Neuronal stem cell (in vitro differentiated cells): Measurements from ENCODE around the gene RPGRIP1L.

Source experiments
- DNase-seq: peaks from one replicate; pipeline ENCODE4 v3.0.0-alpha.2; 2013; ENCODE audit warnings: low spot score
- H2AFZ ChIP-seq: one replicate; pipeline ENCODE4 v1.6.1; 2013; ENCODE audit warnings: mild to moderate bottlenecking, low read length, inconsistent platforms
- H2AK5ac ChIP-seq: 2 replicates; pipeline ENCODE4 v1.6.1; 2013; ENCODE audit warnings: low read depth, mild to moderate bottlenecking, inconsistent platforms, low read length, moderate library complexity, mixed read lengths
- H2BK120ac ChIP-seq: 2 replicates; pipeline ENCODE4 v1.6.1; 2013; ENCODE audit warnings: low read depth, mild to moderate bottlenecking, inconsistent platforms, low read length, moderate library complexity, mixed read lengths
- H2BK12ac ChIP-seq: one replicate; pipeline ENCODE4 v1.6.1; 2013; ENCODE audit warnings: low read length, inconsistent platforms
- H2BK15ac ChIP-seq: 2 replicates; pipeline ENCODE4 v1.6.1; 2013; ENCODE audit warnings: mild to moderate bottlenecking, low read length, inconsistent platforms, mixed read lengths
- H2BK5ac ChIP-seq: one replicate; pipeline ENCODE4 v1.6.1; 2013; ENCODE audit warnings: inconsistent platforms, mild to moderate bottlenecking, low read length, moderate library complexity
- H3K14ac ChIP-seq: one replicate; pipeline ENCODE4 v1.6.1; 2013; ENCODE audit warnings: low read length, inconsistent platforms
- H3K18ac ChIP-seq: 2 replicates; pipeline ENCODE4 v1.6.1; 2013; ENCODE audit warnings: low read length, inconsistent platforms
- H3K23ac ChIP-seq: 2 replicates; pipeline ENCODE4 v1.6.1; 2013; ENCODE audit warnings: low read depth, mild to moderate bottlenecking, mixed read lengths, low read length, inconsistent platforms; ENCODE audit not compliant: poor library complexity
- H3K27ac ChIP-seq: replicated peaks from 3 replicates; pipeline ENCODE4 v1.5.1; 2013; ENCODE audit warnings: low read length, inconsistent platforms
- H3K27me3 ChIP-seq, 3 experiments: 2 replicates each; pipeline ENCODE4 v1.6.1; 2013; ENCODE audit warnings: low read length in 3 of 3, mild to moderate bottlenecking in 2 of 3, inconsistent platforms in 1 of 3, low read depth in 1 of 3, mixed read lengths in 1 of 3, moderate library complexity in 1 of 3; ENCODE audit not compliant: control insufficient read depth in 3 of 3, insufficient read depth in 3 of 3
- H3K36me3 ChIP-seq, 2 donors: replicated peaks in 1 of 2; 2 replicates each; pipeline ENCODE4 v1.6.1; 2013; ENCODE audit warnings: low read length in 2 of 2; ENCODE audit not compliant: control insufficient read depth in 2 of 2, insufficient read depth in 2 of 2
- H3K4ac ChIP-seq: 2 replicates; pipeline ENCODE4 v1.6.1; 2013; ENCODE audit warnings: inconsistent platforms, mild to moderate bottlenecking, low read length, moderate library complexity
- H3K4me1 ChIP-seq, 2 donors: 1 replicate in 1 of 2; 2 replicates in 1 of 2; pipeline ENCODE4 v1.6.1; 2013; ENCODE audit warnings: low read length in 2 of 2, low read depth in 1 of 2; ENCODE audit not compliant: control insufficient read depth in 2 of 2, insufficient read depth in 1 of 2
- H3K4me2 ChIP-seq: one replicate; pipeline ENCODE4 v1.6.1; 2013; ENCODE audit warnings: mild to moderate bottlenecking, low read length, inconsistent platforms; ENCODE audit not compliant: insufficient read depth, poor library complexity, severe bottlenecking
- H3K4me3 ChIP-seq, 2 donors: 2 replicates each; pipeline ENCODE4 v1.5.1; 2013; ENCODE audit warnings: low read length in 2 of 2, mild to moderate bottlenecking in 2 of 2, inconsistent platforms in 1 of 2, moderate library complexity in 1 of 2
- H3K79me1 ChIP-seq: one replicate; pipeline ENCODE4 v1.6.1; 2013; ENCODE audit warnings: low read depth, mild to moderate bottlenecking, inconsistent platforms, low read length, moderate library complexity
- H3K9ac ChIP-seq: one replicate; pipeline ENCODE4 v1.6.1; 2013; ENCODE audit warnings: mild to moderate bottlenecking, low read depth, low read length, inconsistent platforms; ENCODE audit not compliant: poor library complexity
- H3K9me3 ChIP-seq, 2 donors: replicated peaks in 1 of 2; 2 replicates each; pipeline versions ENCODE3 to v1.6.1; 2013; ENCODE audit warnings: low read length in 2 of 2, mild to moderate bottlenecking in 2 of 2, inconsistent platforms in 1 of 2, low read depth in 1 of 2, mixed read lengths in 1 of 2, moderate library complexity in 1 of 2; ENCODE audit not compliant: control insufficient read depth in 2 of 2, insufficient read depth in 1 of 2
- H4K8ac ChIP-seq: one replicate; pipeline ENCODE4 v1.6.1; 2013; ENCODE audit warnings: low read depth, mild to moderate bottlenecking, inconsistent platforms, low read length, moderate library complexity
- H4K91ac ChIP-seq: one replicate; pipeline ENCODE4 v1.6.1; 2013; ENCODE audit warnings: low read length, low read depth, mild to moderate bottlenecking, inconsistent platforms; ENCODE audit not compliant: poor library complexity
- WGBS, 2 donors: extraction: QIAGEN DNeasy Blood & Tissue Kit; methylation state at CpG; one replicate each; pipeline ENCODE4 v1.1.7; 2013; ENCODE audit warnings: missing lambda C conversion rate in 2 of 2, mixed read lengths in 1 of 2; ENCODE audit not compliant: insufficient read length in 2 of 2, insufficient replicate concordance in 1 of 2; ENCODE audit errors: extremely low coverage in 2 of 2; 5-methylcytosine and 5-hydroxymethylcytosine counted together

Gene RPGRIP1L

DNA sequence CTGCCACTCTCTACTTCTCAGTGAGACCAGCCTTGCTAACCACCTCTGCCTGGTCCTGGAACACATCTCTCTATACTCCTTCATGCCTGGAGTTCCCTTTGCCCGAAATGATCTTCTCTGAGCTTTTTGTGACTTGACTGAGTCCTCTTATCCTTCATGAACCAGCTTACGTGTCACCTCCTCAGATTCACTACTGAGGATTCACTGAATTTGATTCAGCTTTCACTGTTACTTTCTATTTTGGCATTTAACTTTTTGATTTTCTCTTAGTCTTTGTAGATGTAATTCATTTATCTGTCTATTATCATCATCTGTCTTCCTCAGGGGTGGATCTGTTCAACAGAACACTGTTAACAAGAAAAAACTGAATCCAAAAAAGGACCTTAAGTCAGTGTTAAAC lies 95.6 kb downstream of the RPGRIP1L start:
- Histone ChIP-seq H2AK5ac (no peak overlapping the region), H3K27me3 (no peaks in the 10 kb centered on the region), H3K18ac (no peak overlapping the region), H3K9ac (no peak overlapping the region), H3K4ac (no peak overlapping the region), H4K8ac (no peak overlapping the region), H3K27ac (no peak overlapping the region), H3K4me1 (no peaks in the 10 kb centered on the region), H2BK5ac (no peak overlapping the region), H3K9me3 (no peaks in the 10 kb centered on the region), H2BK15ac (no peak overlapping the region), H3K36me3 (peaks cover 2 to 16% of the 10 kb centered on the region in 2 donors), H4K91ac (no peak overlapping the region), H3K4me3 (no peak overlapping the region), H3K14ac (no peak overlapping the region), H3K79me1 (no peaks in the 10 kb centered on the region), H2BK12ac (no peak overlapping the region), H3K23ac (no peak overlapping the region), H2AFZ (no peak overlapping the region), H3K4me2 (no peak overlapping the region), H2BK120ac (no peak overlapping the region)
- WGBS, 2 donors = no CpG with 5 or more reads among the region's 2 CpGs
- DNase-seq = no peak

DNA sequence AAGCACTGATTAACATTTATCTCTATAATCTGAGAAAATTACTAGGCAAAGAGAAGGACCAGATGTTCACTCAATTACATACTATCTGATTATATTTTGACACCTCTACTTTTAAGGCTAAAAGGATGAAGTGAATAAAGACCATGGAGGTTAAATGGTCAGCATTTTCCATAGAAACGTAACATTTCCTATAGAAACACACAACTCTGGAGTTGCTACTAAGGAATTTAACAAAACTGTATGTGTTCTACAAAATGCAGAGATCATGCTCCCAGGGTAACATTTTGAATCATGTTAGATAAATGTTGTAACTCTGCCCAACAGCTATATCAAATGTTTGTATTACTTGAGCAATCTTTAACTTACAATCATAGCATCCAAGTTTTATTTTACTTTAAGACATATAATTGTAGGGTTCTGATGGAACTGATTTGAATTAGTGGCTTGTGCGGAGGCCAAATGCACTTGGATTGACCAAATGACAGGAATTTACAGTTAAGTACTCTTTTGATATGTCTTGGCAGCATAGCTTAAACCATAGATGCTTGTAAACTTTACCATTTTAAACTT lies 97.7 kb downstream of the RPGRIP1L start:
- no peak overlapping the region for H2BK15ac ChIP-seq
- no peaks in the 10 kb centered on the region for H3K79me1 ChIP-seq
- WGBS, 2 donors = no CpG with 5 or more reads among the region's 2 CpGs
- no peak overlapping the region for H4K91ac ChIP-seq
- no peaks in the 10 kb centered on the region for H3K9me3 ChIP-seq
- H3K18ac ChIP-seq = no peak overlapping the region
- H3K4me1 ChIP-seq = no peaks in the 10 kb centered on the region
- no peak overlapping the region for H2BK12ac ChIP-seq
- H3K27me3 ChIP-seq = no peaks in the 10 kb centered on the region
- H3K14ac ChIP-seq = no peak overlapping the region
- H3K4me3 ChIP-seq = no peak overlapping the region
- H2AK5ac ChIP-seq = no peak overlapping the region
- H3K27ac ChIP-seq = no peak overlapping the region
- H3K36me3 ChIP-seq = peaks cover 2 to 26% of the 10 kb centered on the region in 2 donors
- no peak overlapping the region for H4K8ac ChIP-seq
- H3K4ac ChIP-seq = no peak overlapping the region
- no peak overlapping the region for H3K23ac ChIP-seq
- H2BK120ac ChIP-seq = no peak overlapping the region
- no peak overlapping the region for H3K4me2 ChIP-seq
- H2BK5ac ChIP-seq = no peak overlapping the region
- no peak overlapping the region for H3K9ac ChIP-seq
- no peak overlapping the region for H2AFZ ChIP-seq
- no peak for DNase-seq

DNA sequence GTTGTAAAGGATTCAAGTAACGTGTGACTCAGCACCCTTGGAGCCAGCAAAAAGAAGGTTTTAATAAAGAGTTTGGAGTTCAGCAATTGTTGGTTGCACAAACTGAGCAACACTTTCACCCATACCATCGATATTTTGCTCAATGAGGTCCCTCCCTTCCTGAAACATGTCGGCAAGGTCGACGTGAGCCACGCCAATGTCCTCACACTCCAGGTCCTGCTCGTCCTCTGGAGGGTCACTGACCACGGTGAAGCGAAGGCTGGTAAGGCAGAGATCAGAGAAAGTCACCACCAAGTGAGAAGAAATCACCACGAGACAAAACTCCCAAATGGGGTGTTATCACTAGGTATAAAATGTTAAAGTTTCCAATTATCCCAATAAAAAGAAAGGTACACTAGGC lies 98.3 kb downstream of the RPGRIP1L start:
- no peak for DNase-seq
- H3K9me3 ChIP-seq = no peaks in the 10 kb centered on the region
- H3K4me1 ChIP-seq = no peaks in the 10 kb centered on the region
- no peak overlapping the region for H2BK12ac ChIP-seq
- H3K79me1 ChIP-seq = no peaks in the 10 kb centered on the region
- no peak overlapping the region for H3K18ac ChIP-seq
- H3K9ac ChIP-seq = no peak overlapping the region
- no peaks in the 10 kb centered on the region for H3K27me3 ChIP-seq
- H4K8ac ChIP-seq = no peak overlapping the region
- peaks cover 2 to 26% of the 10 kb centered on the region in 2 donors for H3K36me3 ChIP-seq
- no peak overlapping the region for H2BK15ac ChIP-seq
- no peak overlapping the region for H3K27ac ChIP-seq
- no peak overlapping the region for H2AK5ac ChIP-seq
- no peak overlapping the region for H3K4me2 ChIP-seq
- no peak overlapping the region for H2BK120ac ChIP-seq
- H4K91ac ChIP-seq = no peak overlapping the region
- H2BK5ac ChIP-seq = no peak overlapping the region
- no peak overlapping the region for H3K14ac ChIP-seq
- no peak overlapping the region for H2AFZ ChIP-seq
- H3K23ac ChIP-seq = no peak overlapping the region
- H3K4me3 ChIP-seq = peak overlapping the region in 1 of 2 donors; percentile 64
- H3K4ac ChIP-seq = no peak overlapping the region
- WGBS, 2 donors = no CpG with 5 or more reads among the region's 10 CpGs

DNA sequence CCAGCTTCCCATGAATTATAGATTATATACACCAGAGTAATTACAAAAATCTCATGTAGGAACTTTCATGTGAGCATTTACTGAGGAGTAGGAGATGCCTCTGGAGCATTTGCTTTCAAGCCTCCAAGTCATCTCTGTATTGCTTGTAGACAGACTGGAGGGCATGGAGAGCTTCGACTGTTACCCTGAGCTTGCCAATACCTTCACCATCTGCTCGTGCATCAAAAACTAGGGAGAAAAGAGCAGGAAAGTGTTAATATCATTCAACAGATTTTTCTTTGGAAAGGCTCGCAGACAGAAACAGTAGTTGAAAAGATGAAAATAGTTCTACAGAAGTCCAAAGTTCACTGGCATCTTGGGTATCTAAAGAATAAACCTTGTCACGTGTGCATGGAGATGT lies 101.7 kb downstream of the RPGRIP1L start:
- H2AFZ ChIP-seq = no peak overlapping the region
- no peaks in the 10 kb centered on the region for H3K27me3 ChIP-seq
- no CpG with 5 or more reads among the region's 4 CpGs for WGBS, 2 donors

More for the DNA sequence above, 101.7 kb downstream of the RPGRIP1L start:
- Histone ChIP-seq H2BK15ac (no peak overlapping the region), H2AK5ac (no peak overlapping the region), H3K36me3 (peaks cover 2 to 21% of the 10 kb centered on the region in 2 donors), H3K79me1 (no peaks in the 10 kb centered on the region), H3K4me2 (no peak overlapping the region), H4K8ac (no peak overlapping the region), H3K18ac (no peak overlapping the region), H3K9me3 (no peaks in the 10 kb centered on the region), H3K4me1 (no peaks in the 10 kb centered on the region), H4K91ac (no peak overlapping the region), H3K9ac (no peak overlapping the region), H2BK120ac (no peak overlapping the region), H3K4me3 (no peak overlapping the region), H3K23ac (no peak overlapping the region), H2BK12ac (no peak overlapping the region), H3K14ac (no peak overlapping the region), H2BK5ac (no peak overlapping the region), H3K27ac (no peak overlapping the region), H3K4ac (no peak overlapping the region)
- no peak for DNase-seq
